GM18873 (cell line): ENCODE data around the gene BMPR1A.
A peak's percentile ranks its signal among the peaks of the same experiment; 100 is the strongest.

Experiments used
- ATAC-seq: cut with Tn5 transposase; IDR thresholded peaks from one replicate; pipeline ENCODE4 v1.9.1; 2021; ENCODE audit warnings: mild to moderate bottlenecking, moderate library complexity, moderate number of reproducible peaks; ENCODE audit not compliant: unreplicated experiment, low FRiP score

Gene BMPR1A

DNA sequence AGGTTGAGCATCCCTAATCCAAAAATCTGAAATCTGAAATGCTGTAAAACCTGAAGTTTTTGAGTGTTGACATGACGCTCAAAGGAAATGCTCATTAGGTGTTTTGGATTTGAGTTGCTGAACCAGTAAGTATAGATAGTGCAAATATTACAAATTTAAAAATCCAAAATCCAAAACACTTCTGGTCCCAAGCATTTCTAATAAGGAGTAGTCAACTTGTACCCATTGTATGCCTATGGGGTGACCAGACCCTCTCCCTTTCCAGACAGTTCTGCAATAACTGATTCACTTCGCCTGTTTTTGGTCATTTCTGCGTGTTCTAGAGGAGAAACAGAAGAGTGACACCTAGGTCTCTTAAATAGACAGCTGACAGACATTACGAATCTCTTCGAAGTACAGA lies 110.7 kb downstream of the BMPR1A start:
- ATAC-seq: no peak

DNA sequence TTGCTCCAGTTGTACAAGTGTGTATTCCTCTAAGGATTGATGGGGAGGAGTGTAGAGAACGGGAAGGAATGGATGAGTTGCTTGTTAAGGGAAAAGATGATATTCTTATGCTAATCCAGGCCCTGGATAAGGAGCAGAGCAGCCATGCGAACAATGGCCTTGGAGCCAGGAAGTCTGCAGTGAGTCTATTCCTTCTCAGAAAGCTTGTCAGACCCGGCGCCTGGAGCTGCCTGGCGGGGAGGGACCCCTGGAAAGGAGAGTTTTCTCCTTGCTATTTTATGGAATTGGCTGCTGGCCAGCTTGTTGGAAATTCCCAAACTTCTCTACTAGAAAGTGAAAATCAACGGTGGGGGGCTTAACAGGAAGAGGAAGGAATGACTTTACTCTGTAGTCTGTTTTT lies 111.9 kb downstream of the BMPR1A start:
- ATAC-seq: no peak

- ATAC-seq: no peak
Observed at GRCh38 chr10:86870679-86871078, 114.3 kb downstream of the BMPR1A start.

DNA sequence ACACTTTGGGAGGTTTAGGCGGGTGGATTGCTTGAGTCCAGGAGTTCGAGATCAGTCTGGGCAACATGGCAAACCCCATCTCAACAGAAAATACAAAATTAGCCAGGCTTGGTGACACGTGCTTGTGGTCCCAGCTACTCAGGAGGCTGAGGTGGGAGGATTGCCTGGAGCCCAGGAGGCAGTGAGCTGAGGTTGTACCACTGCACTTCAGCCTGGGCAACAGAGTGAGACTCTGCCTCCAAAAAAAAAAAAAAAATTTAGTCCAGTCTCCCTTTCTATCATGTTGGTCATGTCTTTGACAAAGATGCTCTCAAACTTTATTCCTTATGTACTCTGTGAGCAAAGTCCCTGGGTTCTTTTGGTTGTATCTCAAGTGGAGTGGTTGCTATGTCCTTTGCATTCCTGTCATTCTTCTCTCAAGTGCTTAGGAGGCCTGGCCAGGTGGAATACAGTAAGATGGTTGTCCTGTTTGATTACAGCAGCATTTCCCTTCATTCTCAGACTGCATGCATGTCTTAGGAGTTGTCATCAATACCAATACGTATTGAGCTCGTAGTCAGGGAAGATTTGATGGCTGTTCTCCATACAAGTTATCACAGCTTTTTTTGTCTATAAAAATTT lies 115.3 kb downstream of the BMPR1A start:
- ATAC-seq: no peak

DNA sequence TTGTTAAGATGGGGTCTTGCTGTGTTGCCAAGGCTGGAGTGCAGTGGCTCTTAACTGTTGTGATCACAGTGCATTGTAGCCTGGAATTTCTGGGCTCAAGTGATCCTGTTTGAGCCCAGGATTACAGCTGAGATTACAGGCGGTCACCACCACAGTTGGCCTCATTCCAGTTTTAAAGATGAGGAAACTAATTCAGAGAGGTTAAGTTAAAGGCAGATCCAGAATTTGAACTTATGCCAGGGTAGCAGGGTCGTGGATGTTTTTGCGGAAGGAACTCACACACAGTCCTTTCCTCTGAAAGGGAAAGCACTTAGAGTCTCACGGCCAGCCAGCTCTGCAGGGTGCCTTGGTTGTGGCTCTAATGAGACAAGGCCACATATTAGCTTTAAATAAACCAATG lies 116.3 kb downstream of the BMPR1A start:
- no peak for ATAC-seq

GRCh38 chr10:86876748-86877147 lies 120.3 kb downstream of the BMPR1A start:
- no peak for ATAC-seq

DNA sequence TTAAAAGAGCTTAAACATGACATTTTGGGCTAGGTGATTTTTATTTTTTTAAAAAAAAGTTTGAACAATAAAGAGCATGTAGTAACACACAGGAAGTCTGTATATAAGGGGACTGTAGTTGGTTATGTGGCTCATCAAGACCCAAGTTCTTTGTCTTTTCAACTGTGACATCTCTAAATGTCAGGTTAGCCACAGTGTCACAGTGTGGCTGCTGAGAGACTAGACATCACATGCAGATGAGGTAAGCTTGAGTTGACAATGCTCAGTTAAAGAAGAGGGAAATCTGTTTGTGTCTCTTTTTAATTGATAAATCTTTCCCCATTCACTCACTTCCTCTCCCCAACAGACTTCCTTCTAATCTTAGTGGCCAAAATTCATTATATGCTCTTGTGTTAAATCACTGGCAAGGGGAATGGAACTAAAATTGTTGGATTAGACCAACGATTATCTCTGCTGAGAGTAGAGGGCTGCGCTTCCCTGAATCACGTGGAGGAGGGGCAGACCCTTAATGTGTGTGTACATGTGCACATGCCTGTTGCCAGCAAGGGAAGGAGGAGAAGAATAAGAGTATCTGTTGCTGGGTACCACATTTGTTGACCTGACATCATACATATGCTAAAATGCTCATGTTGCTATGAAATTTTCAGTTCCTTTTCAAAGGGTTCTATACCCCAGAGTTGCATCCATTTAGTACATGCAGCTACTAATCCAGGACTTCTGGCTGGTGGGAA lies 122.7 kb downstream of the BMPR1A start:
- no peak for ATAC-seq

GRCh38 chr10:86880971-86881370 lies 124.6 kb downstream of the BMPR1A start:
- no peak for ATAC-seq

GRCh38 chr10:86888585-86889381 lies 132.4 kb downstream of the BMPR1A start:
- peak; percentile 96 for ATAC-seq

DNA sequence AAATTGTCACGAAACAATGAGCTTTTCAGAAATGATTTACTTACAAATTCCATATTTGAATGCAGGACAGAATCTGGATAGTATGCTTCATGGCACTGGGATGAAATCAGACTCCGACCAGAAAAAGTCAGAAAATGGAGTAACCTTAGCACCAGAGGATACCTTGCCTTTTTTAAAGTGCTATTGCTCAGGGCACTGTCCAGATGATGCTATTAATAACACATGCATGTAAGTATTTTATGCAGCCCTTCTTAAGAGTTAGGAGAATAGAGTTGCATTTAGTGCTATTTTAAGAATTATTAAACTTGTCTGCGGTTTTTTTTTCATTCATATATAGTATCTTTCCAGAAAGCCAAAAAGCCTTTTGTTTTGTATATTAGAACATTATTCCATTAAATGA lies 133.6 kb downstream of the BMPR1A start:
- ATAC-seq: no peak

- no peak for ATAC-seq
Observed at GRCh38 chr10:86898511-86898910, 142.1 kb downstream of the BMPR1A start.

DNA sequence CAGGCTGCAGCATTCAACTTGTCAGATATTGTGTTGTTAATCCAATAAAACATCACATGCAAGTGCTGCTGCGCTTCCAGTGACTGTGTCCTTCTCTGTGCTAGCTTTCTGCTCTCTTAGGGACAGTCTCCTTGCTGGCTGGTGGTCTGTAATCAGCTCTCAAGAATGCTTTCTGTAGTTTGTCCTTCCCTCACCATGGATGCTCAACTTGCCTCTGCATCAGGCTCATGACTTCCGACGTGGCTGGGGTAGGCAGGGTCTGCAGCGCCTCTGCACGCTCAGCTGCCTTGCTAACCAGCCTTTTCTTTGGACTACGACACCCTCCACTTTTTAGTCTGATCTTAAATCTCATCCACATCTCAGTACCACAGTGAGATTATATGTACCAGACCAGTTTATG lies 142.7 kb downstream of the BMPR1A start:
- ATAC-seq: no peak

GRCh38 chr10:86899670-86900276 lies 143.4 kb downstream of the BMPR1A start:
- no peak for ATAC-seq

DNA sequence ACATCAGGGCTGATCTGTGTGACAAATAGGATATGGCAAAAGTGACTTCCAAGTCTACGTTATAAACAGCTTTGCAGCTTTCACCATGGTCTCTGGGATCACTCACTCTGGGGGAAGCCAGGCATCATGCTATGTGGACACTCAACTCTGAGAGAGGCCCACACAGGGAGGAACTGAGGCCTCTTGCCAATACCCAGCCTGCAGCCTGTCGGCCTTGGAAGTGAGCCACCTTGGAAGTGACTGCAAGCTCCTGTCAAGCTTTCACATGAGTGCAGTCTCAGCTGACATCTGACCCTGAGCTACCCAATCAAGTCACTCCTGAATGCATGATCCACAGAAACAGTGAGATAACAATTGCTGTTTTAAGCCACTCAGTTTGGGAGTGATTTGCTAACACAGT lies 144.5 kb downstream of the BMPR1A start:
- no peak for ATAC-seq

- no peak for ATAC-seq
Observed at GRCh38 chr10:86904600-86904999, 148.2 kb downstream of the BMPR1A start.

GRCh38 chr10:86905429-86905828 lies 149.0 kb downstream of the BMPR1A start:
- ATAC-seq: no peak

GRCh38 chr10:86914734-86915133 lies 158.3 kb downstream of the BMPR1A start:
- ATAC-seq: no peak

- ATAC-seq: no peak
Observed at GRCh38 chr10:86918022-86918471, 161.6 kb downstream of the BMPR1A start.

DNA sequence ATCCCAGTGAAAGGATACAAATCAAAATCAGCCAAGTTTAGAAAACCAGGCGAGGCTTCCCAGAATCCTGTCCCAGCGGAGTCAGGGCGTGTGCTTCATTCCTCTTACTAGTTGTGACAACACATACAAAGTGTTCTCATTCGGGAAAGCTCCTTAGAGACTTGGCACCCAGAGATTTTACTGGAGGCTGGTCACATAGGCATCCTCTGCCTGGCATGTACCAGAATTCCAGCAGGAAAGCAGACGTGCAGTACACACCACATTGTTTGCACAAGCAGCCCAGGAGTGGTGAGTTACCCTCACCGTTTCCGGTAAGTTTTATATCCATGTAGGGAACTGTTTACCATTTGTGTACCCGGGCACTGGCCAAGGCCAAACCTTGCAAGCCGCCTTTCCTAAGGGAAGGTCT lies 166.1 kb downstream of the BMPR1A start:
- ATAC-seq: no peak

DNA sequence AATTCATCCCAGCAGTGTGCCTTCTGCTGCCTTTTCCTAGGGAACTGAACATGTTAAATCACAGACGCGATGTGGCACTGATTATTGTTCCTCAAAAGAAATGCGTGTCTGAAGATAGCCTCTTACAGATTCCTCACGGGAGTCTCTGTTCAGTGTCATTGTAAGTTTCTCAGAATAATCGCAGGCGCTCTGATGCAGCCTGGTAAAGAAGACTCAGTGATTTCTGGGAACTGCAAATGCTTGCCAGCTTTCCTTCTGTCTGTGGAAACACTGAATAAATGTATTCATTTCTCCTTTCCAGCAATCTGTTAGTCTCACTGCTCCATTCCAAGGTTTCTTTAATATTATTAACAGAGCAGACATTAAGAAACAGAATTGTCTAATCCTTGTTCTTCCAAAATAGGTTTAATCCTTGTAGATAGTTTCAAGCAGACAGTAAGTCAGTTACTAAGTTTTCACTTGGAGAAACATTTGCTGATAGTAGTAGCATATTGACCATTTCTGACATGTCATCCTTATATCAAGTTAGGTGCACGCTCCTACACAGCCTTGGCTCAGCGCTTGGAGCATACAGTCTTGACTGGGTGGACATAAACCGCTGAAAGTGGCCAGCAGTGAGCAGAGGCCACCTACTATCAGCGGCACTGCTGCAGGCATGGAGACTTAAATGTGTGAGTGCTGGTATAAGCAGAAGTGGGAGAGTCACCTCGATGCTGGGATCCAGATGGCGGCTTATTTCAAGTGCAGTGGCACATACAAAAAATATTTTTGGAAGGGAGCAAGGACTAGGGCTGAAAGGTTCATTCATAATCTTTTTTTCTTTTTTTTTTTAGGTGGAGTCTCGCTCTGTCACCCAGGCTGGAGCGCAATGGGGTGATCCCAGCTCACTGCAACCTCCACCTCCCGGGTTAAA lies 173.3 kb downstream of the BMPR1A start:
- no peak for ATAC-seq
